Pons (tissue), 1 donor: ENCODE measurements around the gene UNC13C.

Source experiments
- DNase-seq: peaks from one replicate; pipeline ENCODE4 v3.0.0-alpha.2; 2016; ENCODE audit warnings: low spot score

Gene UNC13C

GRCh38 chr15:54571576-54571975 is 593.3 kb downstream of the UNC13C start:
- DNase-seq = no peak

- no peak for DNase-seq
Observed at GRCh38 chr15:54575586-54575985, 597.3 kb downstream of the UNC13C start.

GRCh38 chr15:54576298-54576935 is 598.2 kb downstream of the UNC13C start:
- peak; percentile 45 for DNase-seq

- no peak for DNase-seq
Observed at GRCh38 chr15:54577476-54578250, 599.4 kb downstream of the UNC13C start.

GRCh38 chr15:54579855-54580254 is 601.6 kb downstream of the UNC13C start:
- no peak for DNase-seq

GRCh38 chr15:54580643-54581042 is 602.4 kb downstream of the UNC13C start:
- DNase-seq = no peak

GRCh38 chr15:54582863-54583643 is 604.8 kb downstream of the UNC13C start:
- DNase-seq = no peak

- DNase-seq = no peak
Observed at GRCh38 chr15:54585063-54585462, 606.8 kb downstream of the UNC13C start.

GRCh38 chr15:54594115-54594514 is 615.9 kb downstream of the UNC13C start:
- no peak for DNase-seq

GRCh38 chr15:54599386-54599785 is 621.1 kb downstream of the UNC13C start:
- DNase-seq = no peak

GRCh38 chr15:54605043-54605442 is 626.8 kb downstream of the UNC13C start:
- DNase-seq = no peak

GRCh38 chr15:54605556-54605955 is 627.3 kb downstream of the UNC13C start:
- DNase-seq = no peak

GRCh38 chr15:54608876-54609835 is 630.9 kb downstream of the UNC13C start:
- DNase-seq = no peak

- DNase-seq = no peak
Observed at GRCh38 chr15:54618120-54618519, 639.9 kb downstream of the UNC13C start.

- no peak for DNase-seq
Observed at GRCh38 chr15:54619180-54619579, 640.9 kb downstream of the UNC13C start.

GRCh38 chr15:54620916-54621315 is 642.7 kb downstream of the UNC13C start:
- no peak for DNase-seq

- DNase-seq = no peak
Observed at GRCh38 chr15:54636147-54636546, 657.9 kb downstream of the UNC13C start.

GRCh38 chr15:54638666-54639065 is 660.4 kb downstream of the UNC13C start:
- DNase-seq = no peak

GRCh38 chr15:54640873-54641272 is 662.6 kb downstream of the UNC13C start:
- DNase-seq = no peak

- no peak for DNase-seq
Observed at GRCh38 chr15:54644796-54645195, 666.6 kb downstream of the UNC13C start.

- no peak for DNase-seq
Observed at GRCh38 chr15:54659646-54660045, 681.4 kb downstream of the UNC13C start.

- no peak for DNase-seq
Observed at GRCh38 chr15:54660356-54660755, 682.1 kb downstream of the UNC13C start.
